GM13977 (cell line): Measurements from ENCODE around the gene NHERF1.

Experiments
- DNase-seq: peaks from one replicate; pipeline ENCODE4 v3.0.0; 2012; ENCODE audit warnings: low spot score
- CTCF ChIP-seq: IDR thresholded peaks from 2 replicates; pipeline ENCODE4 v1.5.1; 2012; ENCODE audit warnings: mild to moderate bottlenecking, control low read depth; ENCODE audit not compliant: insufficient read depth; ENCODE audit errors: extremely low read depth, missing control alignments
- in situ Hi-C: fragments of 300-500 bp; cut with MboI; formaldehyde crosslinking; loops from one replicate; pipeline ENCODE4 v1.12.0; 2022; ENCODE audit warnings: low sequenced_read_pairs, low pct_unique_long_range_greater_than_20kb, mixed read lengths, inconsistent platforms; ENCODE audit not compliant: unreplicated experiment

NHERF1 gene

GRCh38 chr17:74737299-74738050 is 11.0 kb upstream of the NHERF1 start:
- in situ Hi-C loops = no loop called here
- peak; percentile 60 for TF ChIP-seq CTCF
- peak; percentile 70 for DNase-seq

GRCh38 chr17:74738051-74738996 is 10.1 kb upstream of the NHERF1 start:
- no peak for TF ChIP-seq CTCF
- in situ Hi-C loops = no loop called here
- peak; percentile 90 for DNase-seq

- in situ Hi-C loops = no loop called here
- TF ChIP-seq CTCF = no peak
- no peak for DNase-seq
These were observed 9.1 kb upstream of the NHERF1 start for GRCh38 chr17:74739227-74739831.

- no peak for DNase-seq
- in situ Hi-C loops = loop anchor here (10.0 kb wide), 1 partner anchor 125 kb away; no protein-coding TSS in a partner anchor
- no peak for TF ChIP-seq CTCF
These were observed 8.3 kb upstream of the NHERF1 start for GRCh38 chr17:74740173-74740572.

GRCh38 chr17:74740641-74741387 is 7.6 kb upstream of the NHERF1 start:
- in situ Hi-C loops = loop anchor here (10.0 kb wide), 1 partner anchor 124 kb away; no protein-coding TSS in a partner anchor
- no peak for TF ChIP-seq CTCF
- no peak for DNase-seq

GRCh38 chr17:74742153-74742515 is 6.3 kb upstream of the NHERF1 start:
- no peak for DNase-seq
- in situ Hi-C loops = loop anchor here (10.0 kb wide), 1 partner anchor 123 kb away; no protein-coding TSS in a partner anchor
- no peak for TF ChIP-seq CTCF
